COLO668 (cell line): Measurements from ENCODE around the gene FA2H.
A peak's percentile ranks its signal among the peaks of the same experiment; 100 is the strongest.
"Not testable (repeated sequence)": the region's sequence is repeated elsewhere in the genome, so short reads cannot be mapped to it uniquely, and the experiment has no call there.

Experiments used
- DNase-seq: peaks from one replicate; lab custom pipeline; 2025; ENCODE audit not compliant: unreplicated experiment; lab: John Stamatoyannopoulos, UW

FA2H gene

GRCh38 chr16:74725651-74726455 lies 48.8 kb downstream of the FA2H start:
- DNase-seq, result no peak

GRCh38 chr16:74724820-74725549 lies 49.6 kb downstream of the FA2H start:
- no peak for DNase-seq

DNA sequence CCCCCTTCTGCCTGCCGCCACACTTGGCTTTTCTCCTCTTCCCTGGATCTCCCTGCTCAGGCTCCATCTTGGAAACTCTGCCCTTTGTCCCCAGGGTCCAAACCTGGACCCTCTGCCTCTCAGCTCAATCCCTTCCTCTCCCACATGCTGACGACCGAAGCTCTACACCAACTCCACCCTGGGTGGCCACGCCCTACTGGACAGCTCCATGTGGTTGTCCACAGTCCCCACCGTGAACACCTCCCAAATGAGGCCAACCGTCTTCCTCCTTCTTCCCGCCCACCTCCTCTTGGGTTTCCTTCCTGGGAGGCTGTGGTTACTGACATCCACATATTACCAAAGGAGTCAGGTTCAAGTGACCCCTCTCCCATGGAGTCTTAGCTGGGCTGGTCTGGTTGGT lies 51.4 kb downstream of the FA2H start:
- DNase-seq, result no peak

DNA sequence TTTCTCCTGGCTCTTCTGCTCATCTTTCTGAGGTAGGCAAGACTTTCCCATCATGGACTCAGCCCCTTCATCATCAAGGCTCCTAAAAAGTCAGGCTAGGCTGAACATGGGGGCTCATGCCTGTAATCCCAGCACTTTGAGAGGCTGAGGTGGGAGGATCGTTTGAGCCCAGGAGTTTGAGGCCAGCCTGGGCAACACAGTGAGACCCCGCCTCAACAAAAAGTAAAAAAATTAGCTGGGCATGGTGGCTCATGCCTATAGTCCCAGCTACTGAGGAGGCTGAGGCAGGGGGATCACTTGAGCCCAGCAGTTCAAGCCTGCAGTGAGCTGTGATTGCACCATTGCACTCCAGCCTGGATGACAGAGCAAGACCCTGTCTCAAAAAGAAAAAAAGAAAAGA lies 52.5 kb downstream of the FA2H start:
- DNase-seq, result not testable (repeated sequence)

GRCh38 chr16:74721716-74722115 lies 52.9 kb downstream of the FA2H start:
- no peak for DNase-seq

DNA sequence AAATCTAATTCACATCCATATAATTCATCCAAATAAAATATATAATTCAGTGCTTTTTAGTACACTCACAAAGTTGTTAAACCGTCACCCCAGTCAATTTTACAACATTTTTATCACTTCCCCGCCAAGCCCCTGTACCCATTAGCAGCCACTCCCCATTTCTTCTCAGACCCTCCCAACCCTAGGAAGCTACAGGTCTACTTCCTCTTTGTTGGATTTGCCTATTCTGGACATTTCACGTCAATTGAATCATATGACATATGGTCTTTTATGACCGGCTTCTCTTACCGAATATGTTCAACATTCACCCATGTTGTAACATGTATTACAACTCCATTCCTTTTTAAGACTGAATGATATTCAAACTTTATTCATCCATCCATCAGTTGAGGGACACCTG lies 54.0 kb downstream of the FA2H start:
- no peak for DNase-seq

- DNase-seq, result no peak
These were observed 55.6 kb downstream of the FA2H start for GRCh38 chr16:74718741-74719610.

DNA sequence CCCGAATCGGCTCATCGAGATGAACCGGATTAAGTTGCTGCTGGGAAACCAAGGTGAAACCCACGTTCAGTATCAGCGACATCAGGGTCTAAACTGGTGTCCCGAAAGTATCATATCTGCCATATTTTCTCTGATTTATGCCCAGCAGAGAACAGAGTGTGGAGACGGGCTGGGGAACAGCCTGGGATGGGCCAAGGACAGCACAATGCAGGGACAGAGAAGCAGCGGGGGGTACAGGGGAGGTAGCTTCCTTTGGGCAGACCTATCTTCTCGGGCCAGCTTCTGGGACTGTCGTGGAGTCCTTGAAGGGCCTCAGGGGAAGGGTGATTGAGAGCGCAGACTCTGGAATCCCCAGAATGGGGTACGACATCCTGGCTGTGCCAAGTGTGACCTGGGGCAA lies 56.5 kb downstream of the FA2H start:
- DNase-seq, result no peak

DNA sequence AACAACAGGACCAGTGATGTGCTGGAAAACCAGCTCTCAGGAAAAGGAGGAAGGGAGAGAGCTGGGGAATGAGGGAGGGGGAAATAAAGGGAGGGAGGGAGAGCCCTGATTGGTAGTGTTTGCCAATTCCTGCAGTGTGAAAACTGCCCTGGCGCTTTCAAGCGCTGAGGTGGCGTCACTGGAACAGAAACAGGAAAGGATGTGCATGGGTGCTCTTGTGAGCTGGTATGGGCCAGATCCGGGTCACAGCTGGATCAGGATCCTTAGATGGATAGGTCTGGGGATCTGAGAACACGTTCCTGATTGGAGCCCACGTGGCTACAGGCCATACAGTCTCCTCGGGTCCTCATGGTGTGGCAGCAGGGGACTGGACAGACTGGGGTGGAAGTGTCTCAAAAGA lies 57.3 kb downstream of the FA2H start:
- DNase-seq, result no peak

- no peak for DNase-seq
These were observed 58.3 kb downstream of the FA2H start for GRCh38 chr16:74716355-74716754.

GRCh38 chr16:74713876-74714275 lies 60.7 kb downstream of the FA2H start:
- DNase-seq, result no peak

- DNase-seq, result no peak
These were observed 61.3 kb downstream of the FA2H start for GRCh38 chr16:74713325-74713724.

DNA sequence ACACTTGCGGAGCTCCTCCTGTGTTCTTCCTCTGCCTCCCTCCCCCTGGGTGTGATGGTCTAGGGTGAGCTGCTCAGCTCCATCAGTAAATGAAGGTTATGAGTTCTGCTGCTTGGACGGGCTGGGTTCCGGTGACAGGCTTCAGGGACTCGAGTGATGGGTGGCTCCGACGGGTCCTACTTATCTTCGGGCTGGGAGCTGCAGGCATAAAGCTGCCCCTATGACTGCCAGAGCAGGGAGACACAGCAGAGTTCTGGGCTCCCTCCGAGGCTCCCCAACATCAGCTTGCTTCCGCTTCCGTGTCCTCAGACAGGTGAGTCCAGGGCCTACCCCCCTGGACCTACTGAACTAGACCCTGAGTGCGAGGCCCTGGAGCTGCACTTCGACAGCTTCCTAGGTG lies 62.7 kb downstream of the FA2H start:
- DNase-seq, result no peak

DNA sequence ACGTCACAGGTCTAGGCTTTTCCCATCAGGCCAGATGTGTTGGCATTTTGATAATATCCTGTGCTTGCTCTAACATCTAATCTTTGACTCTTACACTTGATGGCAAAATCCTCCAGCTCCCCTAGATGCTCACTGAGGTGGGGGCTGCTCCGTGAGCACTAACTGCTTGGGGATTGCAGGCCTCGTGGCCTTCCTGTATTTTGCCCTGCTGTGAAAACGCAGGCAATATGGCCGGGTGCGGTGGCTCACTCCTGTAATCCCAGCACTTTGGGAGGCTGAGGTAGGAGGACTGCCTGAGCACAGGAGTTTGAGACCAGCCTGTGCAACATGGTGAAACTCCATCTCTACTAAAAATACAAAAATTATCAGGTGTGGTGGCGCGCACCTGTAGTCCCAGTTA lies 64.2 kb downstream of the FA2H start:
- DNase-seq, result no peak

DNA sequence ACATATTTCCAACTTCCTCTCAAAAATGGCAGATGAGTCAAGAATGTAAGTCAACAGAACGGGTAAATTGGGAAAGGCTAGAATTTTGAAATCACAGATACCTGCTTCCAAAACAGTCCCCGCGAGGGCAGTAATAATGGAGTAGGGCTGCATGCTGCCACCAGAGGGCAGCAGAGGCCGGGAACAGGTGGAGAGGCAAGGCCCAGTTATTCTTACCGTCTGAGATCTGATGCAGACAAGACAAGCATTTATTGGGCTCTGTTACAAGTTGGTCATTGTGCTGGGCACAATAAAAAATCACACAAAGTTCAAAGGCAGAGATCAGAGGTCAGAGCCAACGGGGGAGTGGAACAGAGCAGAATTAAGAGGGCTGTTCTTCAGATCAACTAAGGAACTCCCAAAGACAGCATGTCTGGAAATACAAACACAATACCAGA lies 65.2 kb downstream of the FA2H start:
- DNase-seq, result peak; percentile 78

DNA sequence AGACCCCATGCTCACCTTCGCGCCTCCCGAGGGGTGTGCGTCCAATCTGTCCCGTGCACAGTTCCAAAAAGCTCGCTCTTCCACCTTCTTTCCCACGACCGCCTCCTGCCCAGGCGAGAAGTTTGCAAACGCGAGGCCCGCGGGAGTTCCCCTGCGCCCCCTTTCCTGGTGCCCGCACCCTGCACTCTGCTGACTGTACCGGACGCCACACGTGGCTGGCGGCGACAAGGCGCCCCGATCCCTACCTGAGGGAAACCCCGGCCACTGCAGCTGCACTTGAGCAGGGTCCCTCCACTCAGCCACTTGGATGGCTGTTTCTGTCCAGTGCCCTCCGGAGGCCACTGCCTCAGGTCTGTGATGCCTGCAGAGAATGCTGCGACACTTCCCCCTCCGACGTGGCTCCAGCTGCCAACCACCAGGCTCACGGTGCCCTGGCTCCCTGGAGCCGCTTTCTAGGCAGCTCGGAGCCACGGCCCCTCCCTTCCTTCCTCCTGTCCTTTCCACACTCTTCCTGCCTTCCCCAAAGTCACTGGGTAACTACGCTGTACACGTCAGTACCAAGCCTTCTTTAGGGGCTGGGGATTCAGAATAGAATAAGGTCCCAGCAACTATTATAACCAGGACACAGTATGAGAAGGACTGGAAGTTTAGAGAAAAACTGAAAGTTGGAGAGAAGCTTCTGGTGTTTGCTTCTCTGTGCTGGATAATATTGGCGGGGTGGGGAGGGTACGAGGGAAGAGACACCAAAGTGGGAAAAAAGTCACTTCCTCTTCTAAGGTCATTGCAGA lies 74.0 kb downstream of the FA2H start, which contains the start of gene MLKL:
MLKL (minus strand) TSS at position 425 of the 788 bp plus-strand sequence. CDS start 5,105 bp downstream, outside the sequence.
- DNase-seq, result peak; percentile 57

DNA sequence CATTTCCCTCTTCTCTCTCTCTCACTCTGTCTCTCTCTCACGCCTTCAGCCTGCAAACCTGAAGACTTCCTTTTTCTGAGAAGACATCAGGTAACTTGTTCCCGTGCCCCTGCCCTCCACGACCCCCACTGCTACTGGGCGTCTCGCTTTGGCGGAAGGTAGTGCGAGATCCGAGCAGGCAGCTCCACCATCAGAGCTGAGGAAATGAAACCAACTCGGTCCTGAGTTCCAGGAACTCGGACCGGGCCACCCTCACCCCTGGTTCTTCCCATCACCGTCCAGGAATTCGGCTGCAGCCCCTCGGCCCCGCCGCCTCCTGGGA lies 74.5 kb downstream of the FA2H start:
- no peak for DNase-seq

DNA sequence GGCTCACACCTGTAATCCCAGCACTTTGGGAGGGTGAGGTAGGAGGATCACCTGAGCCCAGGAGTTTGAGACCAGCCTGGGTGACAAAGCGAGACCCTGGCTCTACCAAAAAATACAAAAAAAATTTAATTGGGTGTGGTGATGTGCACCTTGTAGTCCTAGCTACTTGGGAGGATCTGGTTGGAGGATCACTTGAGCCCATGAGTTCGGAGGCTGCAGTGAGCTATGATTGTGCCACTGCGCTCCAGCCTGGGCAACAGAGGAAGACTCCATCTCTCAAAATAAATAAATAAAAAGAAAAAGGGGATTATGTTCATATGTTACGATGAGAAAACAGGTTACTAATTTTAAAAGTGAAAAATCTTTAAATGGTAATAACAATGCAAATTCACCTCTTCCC lies 75.0 kb downstream of the FA2H start:
- DNase-seq, result no peak

GRCh38 chr16:74698222-74698621 lies 76.4 kb downstream of the FA2H start:
- DNase-seq, result no peak
